DOHH2 (cell line): ENCODE data around the gene BTBD18.

ENCODE experiments used
- EZH2phosphoT487 ChIP-seq: fragments of 200-600 bp; sonication (generic); IDR thresholded peaks from 2 replicates; pipeline ENCODE4 v1.6.1; 2017; ENCODE audit warnings: borderline replicate concordance, mild to moderate bottlenecking, antibody characterized with exemption, low read length, moderate library complexity, mixed read lengths
- TF ChIP-seq, protein P1 (sequence below): fragments of 200-600 bp; sonication (generic); IDR thresholded peaks from one replicate; pipeline ENCODE4 v1.5.1; 2014; ENCODE audit warnings: antibody characterized with exemption, mild to moderate bottlenecking, low read depth, low read length; ENCODE audit not compliant: poor library complexity, severe bottlenecking

DNA sequence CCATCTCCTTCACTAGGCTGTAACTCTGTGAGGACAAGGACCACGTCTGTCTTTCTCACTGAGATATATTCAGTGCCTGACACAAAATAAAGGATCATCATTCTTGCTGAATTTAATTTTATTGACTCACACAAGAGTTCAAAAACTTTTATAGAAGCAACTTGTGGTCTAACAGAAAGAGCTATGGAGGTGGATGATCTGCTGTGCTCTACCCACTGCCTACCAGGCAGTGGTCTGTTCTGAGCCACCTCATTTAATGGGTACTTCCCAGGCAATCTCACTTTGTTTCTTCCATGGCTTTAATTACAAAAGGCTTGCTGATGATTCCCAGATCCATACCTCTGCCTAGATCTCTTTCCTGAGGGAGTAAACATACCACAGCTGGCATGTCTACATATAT, 4.7 kb downstream of the BTBD18 start:
- TF ChIP-seq, protein P1, sequence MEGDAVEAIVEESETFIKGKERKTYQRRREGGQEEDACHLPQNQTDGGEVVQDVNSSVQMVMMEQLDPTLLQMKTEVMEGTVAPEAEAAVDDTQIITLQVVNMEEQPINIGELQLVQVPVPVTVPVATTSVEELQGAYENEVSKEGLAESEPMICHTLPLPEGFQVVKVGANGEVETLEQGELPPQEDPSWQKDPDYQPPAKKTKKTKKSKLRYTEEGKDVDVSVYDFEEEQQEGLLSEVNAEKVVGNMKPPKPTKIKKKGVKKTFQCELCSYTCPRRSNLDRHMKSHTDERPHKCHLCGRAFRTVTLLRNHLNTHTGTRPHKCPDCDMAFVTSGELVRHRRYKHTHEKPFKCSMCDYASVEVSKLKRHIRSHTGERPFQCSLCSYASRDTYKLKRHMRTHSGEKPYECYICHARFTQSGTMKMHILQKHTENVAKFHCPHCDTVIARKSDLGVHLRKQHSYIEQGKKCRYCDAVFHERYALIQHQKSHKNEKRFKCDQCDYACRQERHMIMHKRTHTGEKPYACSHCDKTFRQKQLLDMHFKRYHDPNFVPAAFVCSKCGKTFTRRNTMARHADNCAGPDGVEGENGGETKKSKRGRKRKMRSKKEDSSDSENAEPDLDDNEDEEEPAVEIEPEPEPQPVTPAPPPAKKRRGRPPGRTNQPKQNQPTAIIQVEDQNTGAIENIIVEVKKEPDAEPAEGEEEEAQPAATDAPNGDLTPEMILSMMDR = no peak
- TF ChIP-seq EZH2phosphoT487 = no peak
